SK-N-SH (cell line): ENCODE results near the gene PTPRD.

Experiments used
- CTCF ChIP-seq: fragments of 200-600 bp; sonication (generic); IDR thresholded peaks from 2 replicates; pipeline ENCODE4 v1.6.1; 2017; ENCODE audit warnings: antibody characterized with exemption, mild to moderate bottlenecking, moderate library complexity
- GATA2 ChIP-seq: sonication (generic); formaldehyde crosslinking; IDR thresholded peaks from 2 replicates; pipeline ENCODE4 v1.5.0; 2020; ENCODE audit warnings: mild to moderate bottlenecking, missing genetic modification reagents
- POLR2AphosphoS5 ChIP-seq: IDR thresholded peaks from 2 replicates; pipeline ENCODE4 v1.6.1; 2012; ENCODE audit warnings: low read depth, low read length
- SMC3 ChIP-seq: IDR thresholded peaks from 2 replicates; pipeline ENCODE4 v1.6.1; 2012; ENCODE audit warnings: low read depth, low read length, improper control_type of control experiment

- no peak for TF ChIP-seq CTCF
- TF ChIP-seq SMC3 = no peak
- TF ChIP-seq GATA2 = no peak
- TF ChIP-seq POLR2AphosphoS5 = no peak
Measured at GRCh38 chr9:8268881-8269280, 2343.9 kb downstream of the PTPRD start.
